LNCAP (cell line): ENCODE results near the gene NKAIN4.
A peak's percentile ranks its signal among the peaks of the same experiment; 100 is the strongest.

Experiments used
- CTCF ChIP-seq: fragments of 450-650 bp; IDR thresholded peaks from 2 replicates; pipeline ENCODE4 v1.5.1; 2017; ENCODE audit warnings: mild to moderate bottlenecking

Gene NKAIN4

GRCh38 chr20:63291811-63292210, 37.5 kb upstream of the NKAIN4 start:
- TF ChIP-seq CTCF: no peak

GRCh38 chr20:63290677-63291472, 36.6 kb upstream of the NKAIN4 start:
- peak; percentile 76 for TF ChIP-seq CTCF

GRCh38 chr20:63290136-63290676, 35.9 kb upstream of the NKAIN4 start:
- no peak for TF ChIP-seq CTCF

DNA sequence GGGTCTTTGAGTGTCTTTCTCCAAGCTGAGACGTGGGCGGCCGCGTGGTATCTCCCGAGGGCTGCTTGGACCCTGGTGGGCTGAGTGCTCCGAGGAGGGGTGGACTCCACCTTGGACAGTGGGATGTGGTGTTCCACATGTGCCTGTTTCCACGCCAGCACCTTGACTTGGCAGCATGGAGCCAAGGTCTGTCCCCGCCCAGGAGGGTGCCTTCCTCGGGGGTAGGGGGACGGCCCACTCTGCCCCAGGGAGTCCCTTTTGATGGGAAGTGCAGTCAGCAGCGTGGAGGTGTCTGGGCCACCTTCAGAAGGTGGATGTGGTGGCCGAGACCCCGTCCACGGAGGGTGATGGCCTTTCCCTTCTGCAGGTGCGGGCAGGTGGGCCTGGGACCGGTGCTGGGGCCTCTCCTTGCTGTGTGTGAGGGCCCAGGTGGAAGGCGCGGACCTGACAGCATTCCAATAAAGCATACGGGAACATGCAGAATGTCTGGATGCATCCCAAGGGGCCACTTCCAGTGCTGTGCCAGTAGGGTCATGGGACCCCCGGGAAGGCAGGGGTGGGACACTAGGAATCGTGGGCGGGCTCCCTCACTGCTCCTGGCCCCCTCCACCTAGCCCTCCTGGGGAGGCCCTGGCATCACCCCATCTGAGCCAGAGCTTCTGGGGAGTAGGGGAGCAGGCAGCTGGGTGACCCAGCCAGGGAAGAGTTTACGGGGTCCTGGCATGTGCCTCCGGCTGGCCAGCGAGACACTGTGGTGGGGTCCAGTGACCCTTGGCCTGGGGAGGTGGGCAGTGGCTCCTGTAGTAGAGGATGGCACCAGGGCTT, 35.3 kb upstream of the NKAIN4 start:
- TF ChIP-seq CTCF: no peak

DNA sequence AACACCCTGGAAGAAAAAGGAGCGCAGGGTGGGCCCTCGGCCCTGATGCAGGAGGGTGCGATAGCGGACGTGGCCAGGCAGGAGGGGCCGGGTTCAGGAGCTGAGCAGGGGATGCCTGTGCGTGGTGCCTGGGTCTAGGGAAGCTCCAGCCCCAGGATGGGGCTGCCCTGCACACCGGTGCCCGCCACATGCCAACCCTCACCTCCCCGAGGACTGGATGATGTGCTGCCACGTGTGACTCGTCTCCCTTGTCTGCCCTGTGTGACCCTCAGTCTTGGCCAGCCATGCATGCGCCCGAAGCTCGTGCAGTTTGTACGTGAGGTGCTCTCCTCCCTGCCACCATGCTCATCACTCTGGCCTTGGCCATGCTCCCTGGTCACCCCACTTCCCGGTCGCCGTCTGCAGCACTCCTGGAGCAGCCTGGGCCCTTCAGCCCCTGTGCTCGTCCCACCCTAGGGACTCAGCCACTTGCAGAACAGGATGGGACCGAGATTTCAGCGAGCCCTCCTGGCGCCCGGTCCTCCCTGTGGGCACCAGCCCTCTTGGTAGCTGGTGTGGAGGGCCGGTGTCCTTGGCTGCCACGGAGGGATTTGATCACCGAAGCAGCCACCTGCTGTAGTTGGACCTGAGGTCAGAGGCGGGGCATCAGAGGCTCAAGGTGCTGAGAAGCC, 34.5 kb upstream of the NKAIN4 start:
- TF ChIP-seq CTCF: no peak

GRCh38 chr20:63287697-63288580, 33.7 kb upstream of the NKAIN4 start:
- TF ChIP-seq CTCF: no peak
